ENCODE results near the gene ALOX15B. TPM values are rescaled to one million over a fixed set of nuclear protein-coding genes. Genes with fewer than 3 reads are reported as not detected.

Gene ALOX15B
- total and polyA plus RNA-seq, 2 donors (not counting 1 experiment from before 2014, with no cell fraction given): not detected

GRCh38 chr17:8087952-8088230 lies 49.0 kb downstream of the ALOX15B start:
- no peak overlapping the region for H3K27ac ChIP-seq (ENCODE audit: insufficient read depth, low read length)
- H3K4me3 ChIP-seq (replicated peaks in 1 of 4; ENCODE audit: control extremely low read depth in 1 of 4, insufficient read depth in 1 of 4, low read depth in 3 of 4, low read length in 4 of 4): no peak overlapping the region
- TF ChIP-seq CTCF (conservative IDR thresholded peaks at IDR 0.05 in 1 of 2, IDR thresholded peaks at IDR 0.05 in 1 of 2; ENCODE audit: low read depth in 1 of 2, low read length in 2 of 2) (no peak), EZH2 (IDR thresholded peaks at IDR 0.05; ENCODE audit: low read length, missing control alignments) (no peak)
- H3K4me2 ChIP-seq (ENCODE audit: extremely low read depth, insufficient read depth, low read length): no peak overlapping the region
- H2AFZ ChIP-seq (ENCODE audit: low read length): no peak overlapping the region
- DNase-seq (ENCODE audit: low read depth in 2 of 2): no peak
- no peaks in the 10 kb centered on the region for H3K4me1 ChIP-seq (ENCODE audit: control insufficient read depth, extremely low read depth, insufficient read depth, low read length)
- no peaks in the 10 kb centered on the region for H3K9me3 ChIP-seq (ENCODE audit: control insufficient read depth, insufficient read depth, low read depth, low read length)
- no peaks in the 10 kb centered on the region for H3K79me2 ChIP-seq (ENCODE audit: control insufficient read depth, insufficient read depth, low read length)
- peaks cover 17% of the 10 kb centered on the region for H3K27me3 ChIP-seq (ENCODE audit: control insufficient read depth, insufficient read depth, low read length)
- H4K20me1 ChIP-seq (ENCODE audit: control insufficient read depth, extremely low read depth, insufficient read depth, low read length): no peaks in the 10 kb centered on the region
- H3K9ac ChIP-seq (ENCODE audit: insufficient read depth, low read length): no peak overlapping the region
- no peaks in the 10 kb centered on the region for H3K36me3 ChIP-seq (ENCODE audit: control insufficient read depth, insufficient read depth, low read length)

DNA sequence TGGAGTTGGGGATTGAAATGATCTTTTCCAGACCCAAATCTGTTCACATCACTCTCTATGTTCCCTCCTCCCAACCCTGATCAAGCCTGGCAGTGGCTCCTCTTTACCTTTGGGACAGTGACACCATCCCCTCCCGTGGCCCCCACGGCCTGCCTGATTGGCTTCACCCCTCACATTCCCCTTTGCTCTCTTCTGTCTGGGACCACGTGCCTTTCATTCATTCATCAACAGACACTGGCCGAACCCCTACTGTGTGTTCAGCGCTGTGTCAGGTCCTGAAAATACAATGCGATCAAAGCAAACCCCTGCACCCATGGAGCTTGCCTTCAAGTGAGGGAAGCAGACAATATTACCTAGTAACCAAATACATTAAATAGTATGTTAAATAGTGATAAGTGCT lies 50.9 kb downstream of the ALOX15B start:
- Histone ChIP-seq H3K4me2 (ENCODE audit: extremely low read depth, insufficient read depth, low read length) (no peak overlapping the region), H3K79me2 (ENCODE audit: control insufficient read depth, insufficient read depth, low read length) (no peaks in the 10 kb centered on the region), H4K20me1 (ENCODE audit: control insufficient read depth, extremely low read depth, insufficient read depth, low read length) (no peaks in the 10 kb centered on the region), H3K9me3 (ENCODE audit: control insufficient read depth, insufficient read depth, low read depth, low read length) (no peaks in the 10 kb centered on the region), H3K27me3 (ENCODE audit: control insufficient read depth, insufficient read depth, low read length) (peaks cover 15% of the 10 kb centered on the region), H2AFZ (ENCODE audit: low read length) (no peak overlapping the region), H3K9ac (ENCODE audit: insufficient read depth, low read length) (no peak overlapping the region), H3K4me1 (ENCODE audit: control insufficient read depth, extremely low read depth, insufficient read depth, low read length) (no peaks in the 10 kb centered on the region), H3K27ac (ENCODE audit: insufficient read depth, low read length) (no peak overlapping the region), H3K4me3 (replicated peaks in 1 of 4; ENCODE audit: control extremely low read depth in 1 of 4, insufficient read depth in 1 of 4, low read depth in 3 of 4, low read length in 4 of 4) (no peak overlapping the region), H3K36me3 (ENCODE audit: control insufficient read depth, insufficient read depth, low read length) (no peaks in the 10 kb centered on the region)
- DNase-seq (ENCODE audit: low read depth in 2 of 2): no peak
- TF ChIP-seq CTCF (conservative IDR thresholded peaks at IDR 0.05 in 1 of 2, IDR thresholded peaks at IDR 0.05 in 1 of 2; ENCODE audit: low read depth in 1 of 2, low read length in 2 of 2) (no peak), EZH2 (IDR thresholded peaks at IDR 0.05; ENCODE audit: low read length, missing control alignments) (no peak)

DNA sequence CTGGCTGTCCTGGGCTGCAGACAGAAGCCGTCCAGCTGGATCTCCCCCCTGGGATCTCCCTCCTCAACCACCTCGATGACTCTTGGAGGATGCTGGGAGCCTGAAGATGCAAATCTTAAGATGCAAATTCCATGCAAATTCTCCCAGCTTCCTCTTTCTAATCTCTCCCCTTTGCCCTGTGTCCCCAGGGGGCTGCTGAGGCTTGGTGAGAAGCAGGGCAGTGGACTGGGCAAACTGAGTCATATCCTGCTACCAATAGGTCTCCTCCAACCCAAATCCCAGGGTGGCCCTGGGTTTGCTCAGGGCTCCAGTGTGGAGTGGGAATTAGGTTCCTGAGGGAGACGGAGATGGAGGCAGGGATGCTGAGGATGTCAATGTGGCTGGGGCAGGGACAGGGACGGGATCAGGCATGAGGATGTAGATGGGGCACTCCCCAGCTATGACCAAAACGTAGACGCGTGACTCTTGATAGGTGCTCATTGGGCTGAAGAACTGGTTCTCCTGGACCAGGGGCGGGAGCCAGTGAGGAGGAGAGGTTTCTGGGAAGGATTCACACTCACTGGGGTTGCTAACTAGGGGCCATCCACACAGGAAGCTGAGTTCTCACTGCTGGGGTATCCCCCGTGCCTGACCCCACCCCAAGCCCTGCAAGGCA lies 52.3 kb downstream of the ALOX15B start:
- H3K36me3 ChIP-seq (ENCODE audit: control insufficient read depth, insufficient read depth, low read length): no peaks in the 10 kb centered on the region
- H3K4me1 ChIP-seq (ENCODE audit: control insufficient read depth, extremely low read depth, insufficient read depth, low read length): no peaks in the 10 kb centered on the region
- peaks cover 17% of the 10 kb centered on the region for H3K27me3 ChIP-seq (ENCODE audit: control insufficient read depth, insufficient read depth, low read length)
- no peak overlapping the region for H3K4me2 ChIP-seq (ENCODE audit: extremely low read depth, insufficient read depth, low read length)
- H2AFZ ChIP-seq (ENCODE audit: low read length): no peak overlapping the region
- H3K9me3 ChIP-seq (ENCODE audit: control insufficient read depth, insufficient read depth, low read depth, low read length): no peaks in the 10 kb centered on the region
- no peak overlapping the region for H3K9ac ChIP-seq (ENCODE audit: insufficient read depth, low read length)
- no peak overlapping the region for H3K4me3 ChIP-seq (replicated peaks in 1 of 4; ENCODE audit: control extremely low read depth in 1 of 4, insufficient read depth in 1 of 4, low read depth in 3 of 4, low read length in 4 of 4)
- no peak for DNase-seq (ENCODE audit: low read depth in 2 of 2)
- no peak overlapping the region for H3K27ac ChIP-seq (ENCODE audit: insufficient read depth, low read length)
- no peaks in the 10 kb centered on the region for H4K20me1 ChIP-seq (ENCODE audit: control insufficient read depth, extremely low read depth, insufficient read depth, low read length)
- TF ChIP-seq CTCF (conservative IDR thresholded peaks at IDR 0.05 in 1 of 2, IDR thresholded peaks at IDR 0.05 in 1 of 2; ENCODE audit: low read depth in 1 of 2, low read length in 2 of 2) (no peak), EZH2 (IDR thresholded peaks at IDR 0.05; ENCODE audit: low read length, missing control alignments) (no peak)
- no peaks in the 10 kb centered on the region for H3K79me2 ChIP-seq (ENCODE audit: control insufficient read depth, insufficient read depth, low read length)
